Amniotic stem cell (primary cell): ENCODE measurements around the gene ERBIN.
"Not testable (repeated sequence)": the region's sequence is repeated elsewhere in the genome, so short reads cannot be mapped to it uniquely, and the experiment has no call there.

Experiments
- DNase-seq: peaks from one replicate; lab custom pipeline; 2025; lab: John Stamatoyannopoulos, UW

ERBIN gene

GRCh38 chr5:66002415-66002814 is 76.0 kb downstream of the ERBIN start:
- no peak for DNase-seq

GRCh38 chr5:66004216-66004615 is 77.8 kb downstream of the ERBIN start:
- no peak for DNase-seq

GRCh38 chr5:66009277-66009676 is 82.9 kb downstream of the ERBIN start:
- DNase-seq: no peak

- DNase-seq: no peak
Observed at GRCh38 chr5:66010476-66010875, 84.1 kb downstream of the ERBIN start.

- no peak for DNase-seq
Observed at GRCh38 chr5:66012271-66012670, 85.9 kb downstream of the ERBIN start.

- no peak for DNase-seq
Observed at GRCh38 chr5:66013397-66013796, 87.0 kb downstream of the ERBIN start.

GRCh38 chr5:66013906-66014305 is 87.5 kb downstream of the ERBIN start:
- DNase-seq: no peak

- DNase-seq: no peak
Observed at GRCh38 chr5:66015196-66015960, 89.0 kb downstream of the ERBIN start.

- DNase-seq: no peak
Observed at GRCh38 chr5:66021585-66021984, 95.2 kb downstream of the ERBIN start.

- DNase-seq: no peak
Observed at GRCh38 chr5:66039296-66039695, 112.9 kb downstream of the ERBIN start.

GRCh38 chr5:66039701-66040100 is 113.3 kb downstream of the ERBIN start:
- DNase-seq: no peak

GRCh38 chr5:66041627-66042026 is 115.3 kb downstream of the ERBIN start:
- DNase-seq: no peak

- no peak for DNase-seq
Observed at GRCh38 chr5:66057239-66057638, 130.9 kb downstream of the ERBIN start.

GRCh38 chr5:66061320-66061719 is 134.9 kb downstream of the ERBIN start:
- DNase-seq: not testable (repeated sequence)

GRCh38 chr5:66063061-66063460 is 136.7 kb downstream of the ERBIN start:
- DNase-seq: not testable (repeated sequence)

- no peak for DNase-seq
Observed at GRCh38 chr5:66066826-66067225, 140.5 kb downstream of the ERBIN start.

- no peak for DNase-seq
Observed at GRCh38 chr5:66072031-66072430, 145.7 kb downstream of the ERBIN start.

GRCh38 chr5:66074901-66075300 is 148.5 kb downstream of the ERBIN start:
- DNase-seq: no peak

GRCh38 chr5:66080664-66081063 is 154.3 kb downstream of the ERBIN start:
- no peak for DNase-seq

GRCh38 chr5:66089384-66089783 is 163.0 kb downstream of the ERBIN start:
- no peak for DNase-seq

GRCh38 chr5:66100851-66101250 is 174.5 kb downstream of the ERBIN start:
- DNase-seq: no peak

GRCh38 chr5:66113160-66113559 is 186.8 kb downstream of the ERBIN start:
- DNase-seq: no peak

- no peak for DNase-seq
Observed at GRCh38 chr5:66118304-66118703, 191.9 kb downstream of the ERBIN start.

- no peak for DNase-seq
Observed at GRCh38 chr5:66122379-66123034, 196.1 kb downstream of the ERBIN start.
